GM12874 (cell line): ENCODE data around the gene DNAJC17.

ENCODE experiments used
- CTCF ChIP-seq: IDR thresholded peaks from 2 replicates; pipeline ENCODE4 v1.5.1; 2011; ENCODE audit warnings: low read depth, mild to moderate bottlenecking, control low read depth, low read length, moderate library complexity; ENCODE audit not compliant: insufficient read depth

DNAJC17 gene

GRCh38 chr15:40723919-40724318, 83.4 kb downstream of the DNAJC17 start:
- TF ChIP-seq CTCF, result no peak

GRCh38 chr15:40722934-40723333, 84.3 kb downstream of the DNAJC17 start:
- TF ChIP-seq CTCF, result no peak

GRCh38 chr15:40722354-40722753, 84.9 kb downstream of the DNAJC17 start:
- TF ChIP-seq CTCF, result no peak

GRCh38 chr15:40721701-40722100, 85.6 kb downstream of the DNAJC17 start:
- TF ChIP-seq CTCF, result no peak

GRCh38 chr15:40716165-40716564, 91.1 kb downstream of the DNAJC17 start:
- TF ChIP-seq CTCF, result no peak
